Amniotic epithelial cell (primary cell): ENCODE measurements around the gene BRCC3.
"Not testable (repeated sequence)": the region's sequence is repeated elsewhere in the genome, so short reads cannot be mapped to it uniquely, and the experiment has no call there.

Experiments
- DNase-seq: peaks from one replicate; pipeline ENCODE4 v3.0.0-alpha.2; 2010; ENCODE audit warnings: low read depth

The BRCC3 gene

DNA sequence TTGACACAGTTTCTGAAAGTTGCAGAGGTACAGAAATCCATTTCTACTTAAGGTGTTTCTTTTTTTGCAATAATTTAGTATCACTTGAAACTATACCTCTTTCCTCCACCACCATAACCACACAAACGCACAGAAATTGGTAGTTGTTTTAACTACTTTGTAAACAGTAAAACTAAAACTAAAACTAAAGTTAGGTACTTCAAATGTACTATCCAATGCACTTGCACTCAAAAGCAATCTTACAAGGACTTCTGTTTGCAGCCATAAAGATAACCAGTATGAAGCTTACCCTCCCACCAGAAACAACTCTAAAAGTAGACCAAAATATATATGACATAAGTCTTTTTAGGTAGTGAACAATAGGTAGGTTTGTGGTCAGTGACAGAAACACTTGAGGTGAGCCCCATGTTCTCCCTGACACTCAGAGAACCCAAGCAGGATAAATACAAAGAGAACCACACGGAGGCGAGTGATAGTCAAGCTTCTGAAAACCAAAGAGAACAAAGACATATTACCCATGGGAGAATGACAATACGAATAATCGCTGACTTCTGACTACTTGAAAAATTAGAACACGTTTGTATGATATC, 72.7 kb downstream of the BRCC3 start:
- DNase-seq = no peak

DNA sequence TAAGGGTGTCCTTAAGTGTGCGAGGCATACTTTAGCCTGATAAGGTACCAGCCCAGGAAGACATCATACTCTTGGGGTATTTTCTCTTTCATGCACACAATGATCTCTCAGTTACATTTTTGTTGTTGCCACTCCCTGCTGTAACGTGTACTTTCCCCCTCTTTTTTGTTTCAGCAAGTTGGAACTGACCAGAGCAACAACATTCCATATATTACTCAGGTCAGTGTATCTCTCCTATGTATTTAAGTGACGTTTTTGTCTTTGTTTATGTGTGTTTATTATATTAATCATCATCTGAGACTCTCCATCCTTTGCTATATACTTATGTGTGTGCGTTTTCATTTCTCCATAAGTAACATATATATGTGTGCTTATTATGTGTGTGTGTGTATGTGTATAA, 73.6 kb downstream of the BRCC3 start:
- DNase-seq = no peak

DNA sequence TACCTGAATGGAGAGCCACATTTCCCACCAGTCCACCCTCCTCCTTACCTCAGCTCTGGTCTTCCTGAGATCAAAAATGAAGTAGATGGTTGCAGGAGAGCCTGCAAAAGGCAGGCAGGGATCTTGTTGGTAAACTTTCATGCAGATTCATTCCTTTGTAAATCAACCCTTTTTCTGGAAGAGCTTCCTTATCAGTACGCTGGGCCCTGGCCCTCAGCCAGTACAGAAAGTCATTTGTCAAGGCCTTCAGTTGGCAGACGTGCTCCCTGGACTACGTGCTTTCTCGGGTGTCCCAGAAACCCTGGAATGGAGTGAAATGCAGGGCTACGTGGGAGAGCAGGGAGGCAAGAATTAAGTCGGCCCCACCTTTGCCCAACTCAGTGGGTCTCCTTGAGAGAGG, 76.3 kb downstream of the BRCC3 start:
- DNase-seq = peak; percentile 34

DNA sequence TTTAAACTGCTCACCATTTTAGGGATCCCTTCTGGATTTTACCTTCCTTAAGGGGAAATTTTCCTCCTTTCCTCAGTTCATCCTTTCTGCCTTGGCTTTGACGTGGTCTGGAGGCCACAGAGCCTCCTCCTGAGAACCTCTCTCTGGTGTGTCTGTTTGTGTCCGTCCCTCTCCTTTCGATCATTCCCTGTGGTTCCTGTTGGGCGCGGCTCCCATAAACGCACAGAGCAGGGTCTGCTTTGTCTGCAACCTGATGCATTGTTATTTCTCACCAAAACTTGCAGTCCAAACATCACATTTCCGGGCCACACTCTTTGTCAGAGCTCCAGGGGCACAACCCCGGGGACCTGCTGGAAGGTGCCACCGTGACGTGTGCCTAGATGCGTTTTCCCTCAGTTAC, 76.9 kb downstream of the BRCC3 start:
- not testable (repeated sequence) for DNase-seq

DNA sequence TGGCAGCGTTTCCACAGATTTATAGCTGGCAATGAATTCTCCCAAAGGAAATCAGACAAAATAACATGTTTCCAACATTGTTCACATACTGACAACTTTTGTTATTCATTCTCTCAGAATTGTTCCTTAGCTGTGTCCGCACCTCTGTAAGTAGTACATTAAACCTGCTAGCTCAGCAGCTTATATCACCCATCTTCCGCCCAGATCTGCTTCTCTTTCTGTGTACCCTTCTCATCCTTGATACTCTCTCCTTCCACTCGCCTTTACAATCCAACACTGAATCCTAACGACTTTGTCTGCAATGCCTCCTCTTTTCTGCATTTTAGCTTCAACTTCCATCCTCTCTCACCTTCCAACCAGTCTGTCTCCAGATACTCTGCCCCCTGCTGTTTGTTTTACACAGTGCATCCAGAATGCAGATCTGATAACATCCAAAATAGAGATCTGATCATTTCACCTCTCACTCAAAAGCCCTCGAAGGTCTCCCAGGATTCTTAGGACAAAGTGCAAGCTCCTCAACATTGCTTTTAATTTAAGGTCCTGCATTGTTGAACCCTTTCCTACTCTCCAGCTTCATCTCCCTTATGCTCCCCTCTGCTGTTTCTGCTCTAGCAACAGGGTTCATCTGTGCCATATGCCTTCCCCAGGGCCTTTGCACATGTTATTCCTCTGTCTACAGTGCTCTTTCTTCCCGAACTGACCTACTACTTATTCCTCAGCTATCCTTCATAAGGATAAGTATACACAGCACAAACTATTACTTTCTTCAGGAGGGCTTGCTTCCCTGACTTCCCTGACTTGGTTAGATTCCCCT, 77.6 kb downstream of the BRCC3 start:
- DNase-seq = peak; percentile 27

DNA sequence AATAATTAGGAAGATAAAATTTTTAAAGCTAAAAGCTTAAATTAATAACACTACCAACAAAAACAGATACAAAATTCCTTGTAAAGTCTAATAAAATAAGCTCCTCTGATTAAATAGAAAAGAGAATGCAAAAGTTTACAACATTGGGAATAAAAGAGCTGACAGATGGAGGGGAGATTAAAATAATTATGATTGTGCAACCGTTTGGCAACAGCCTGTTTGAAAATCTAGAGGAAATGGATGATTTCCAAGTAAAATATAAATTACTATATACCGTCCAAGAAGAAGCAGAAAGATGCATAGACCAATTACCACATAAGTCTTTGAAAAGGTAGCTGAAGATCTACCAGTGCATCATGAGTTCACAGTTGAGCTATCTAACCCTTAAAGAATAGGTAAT, 98.6 kb downstream of the BRCC3 start:
- no peak for DNase-seq
